Fibroblast of lung (primary cell): ENCODE measurements around the gene PMP22.

Experiments used
- CTCF ChIP-seq, 2 donors: IDR thresholded peaks in 1 of 2; conservative IDR thresholded peaks in 1 of 2; 1 replicate in 1 of 2; 2 replicates in 1 of 2; pipeline ENCODE4 v1.5.1; 2011 to 2012; ENCODE audit warnings: low read length in 2 of 2, control low read depth in 1 of 2, inconsistent platforms in 1 of 2, low read depth in 1 of 2, mild to moderate bottlenecking in 1 of 2
- EZH2 ChIP-seq: IDR thresholded peaks from 2 replicates; pipeline ENCODE4 v1.5.1; 2012; ENCODE audit warnings: low read length, control low read depth, mild to moderate bottlenecking; ENCODE audit errors: missing control alignments

- TF ChIP-seq CTCF (conservative IDR thresholded peaks at IDR 0.05 in 1 of 2, IDR thresholded peaks at IDR 0.05 in 1 of 2; ENCODE audit: low read depth in 1 of 2, low read length in 2 of 2) (no peak), EZH2 (no peak)
Measured at GRCh38 chr17:15180121-15180561, 85.0 kb downstream of the PMP22 start.
